ENCODE measurements around the gene COL7A1. TPM values are rescaled to one million over a fixed set of nuclear protein-coding genes. Genes with fewer than 3 reads are reported as not detected.

COL7A1 gene
- total RNA-seq, 2 experiments from 2014 or later, result 4.1 to 10.8 TPM

DNA sequence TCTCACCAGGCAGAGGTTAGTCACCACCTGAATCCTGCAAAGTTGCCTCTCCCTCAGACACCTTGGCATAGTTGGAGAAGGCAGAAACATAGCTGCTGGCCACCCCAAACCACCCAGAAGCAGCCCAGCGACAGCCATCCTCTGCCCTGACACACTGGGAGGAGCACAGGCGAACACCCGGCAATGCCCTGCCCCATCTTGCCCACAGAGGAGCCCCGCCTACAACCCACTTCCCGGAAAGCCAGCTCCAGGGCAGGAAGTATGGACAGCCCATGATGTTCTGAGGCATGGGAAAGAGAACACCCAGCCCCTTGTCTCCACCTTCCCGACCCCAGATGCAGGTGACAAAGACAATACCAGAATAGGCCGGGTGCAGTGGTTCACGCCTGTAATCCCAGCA, 78.6 kb downstream of the COL7A1 start:
- ChIA-PET CTCF (ENCODE audit: unreplicated experiment) (no interaction called here), POLR2A (no interaction called here)
- Histone ChIP-seq H3K4me3 (ENCODE audit: low read depth, low read length, poor library complexity, severe bottlenecking) (no peak overlapping the region), H3K79me2 (ENCODE audit: insufficient read depth, low read depth, low read length) (no peaks in the 10 kb centered on the region), H3K9me3 (ENCODE audit: low read length) (no peaks in the 10 kb centered on the region), H3K9me2 (ENCODE audit: insufficient read depth, low read length) (no peaks in the 10 kb centered on the region), H2AFZ (ENCODE audit: low read length) (no peak overlapping the region), H3K27ac (ENCODE audit: low read depth, low read length, poor library complexity, severe bottlenecking) (no peak overlapping the region), H3K36me3 (ENCODE audit: insufficient read depth, low read length) (no peaks in the 10 kb centered on the region), H4K20me1 (ENCODE audit: insufficient read depth, low read length) (no peaks in the 10 kb centered on the region), H3K4me2 (ENCODE audit: low read length) (no peak overlapping the region), H3K4me1 (ENCODE audit: insufficient read depth, low read length, poor library complexity, severe bottlenecking) (peaks cover 18% of the 10 kb centered on the region)
- no peak for DNase-seq (ENCODE audit: low spot score)
- TF ChIP-seq EZH2phosphoT487 (IDR thresholded peaks at IDR 0.05; ENCODE audit: borderline replicate concordance, low read depth, low read length), result no peak
- TF ChIP-seq, protein P1, sequence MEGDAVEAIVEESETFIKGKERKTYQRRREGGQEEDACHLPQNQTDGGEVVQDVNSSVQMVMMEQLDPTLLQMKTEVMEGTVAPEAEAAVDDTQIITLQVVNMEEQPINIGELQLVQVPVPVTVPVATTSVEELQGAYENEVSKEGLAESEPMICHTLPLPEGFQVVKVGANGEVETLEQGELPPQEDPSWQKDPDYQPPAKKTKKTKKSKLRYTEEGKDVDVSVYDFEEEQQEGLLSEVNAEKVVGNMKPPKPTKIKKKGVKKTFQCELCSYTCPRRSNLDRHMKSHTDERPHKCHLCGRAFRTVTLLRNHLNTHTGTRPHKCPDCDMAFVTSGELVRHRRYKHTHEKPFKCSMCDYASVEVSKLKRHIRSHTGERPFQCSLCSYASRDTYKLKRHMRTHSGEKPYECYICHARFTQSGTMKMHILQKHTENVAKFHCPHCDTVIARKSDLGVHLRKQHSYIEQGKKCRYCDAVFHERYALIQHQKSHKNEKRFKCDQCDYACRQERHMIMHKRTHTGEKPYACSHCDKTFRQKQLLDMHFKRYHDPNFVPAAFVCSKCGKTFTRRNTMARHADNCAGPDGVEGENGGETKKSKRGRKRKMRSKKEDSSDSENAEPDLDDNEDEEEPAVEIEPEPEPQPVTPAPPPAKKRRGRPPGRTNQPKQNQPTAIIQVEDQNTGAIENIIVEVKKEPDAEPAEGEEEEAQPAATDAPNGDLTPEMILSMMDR (conservative IDR thresholded peaks at IDR 0.05; ENCODE audit: low read length), result no peak
- intact Hi-C loops (cut with micrococcal nuclease; ENCODE audit: unreplicated experiment), result no loop called here
- BruUV-seq (replicated peaks), result no TSS peak

DNA sequence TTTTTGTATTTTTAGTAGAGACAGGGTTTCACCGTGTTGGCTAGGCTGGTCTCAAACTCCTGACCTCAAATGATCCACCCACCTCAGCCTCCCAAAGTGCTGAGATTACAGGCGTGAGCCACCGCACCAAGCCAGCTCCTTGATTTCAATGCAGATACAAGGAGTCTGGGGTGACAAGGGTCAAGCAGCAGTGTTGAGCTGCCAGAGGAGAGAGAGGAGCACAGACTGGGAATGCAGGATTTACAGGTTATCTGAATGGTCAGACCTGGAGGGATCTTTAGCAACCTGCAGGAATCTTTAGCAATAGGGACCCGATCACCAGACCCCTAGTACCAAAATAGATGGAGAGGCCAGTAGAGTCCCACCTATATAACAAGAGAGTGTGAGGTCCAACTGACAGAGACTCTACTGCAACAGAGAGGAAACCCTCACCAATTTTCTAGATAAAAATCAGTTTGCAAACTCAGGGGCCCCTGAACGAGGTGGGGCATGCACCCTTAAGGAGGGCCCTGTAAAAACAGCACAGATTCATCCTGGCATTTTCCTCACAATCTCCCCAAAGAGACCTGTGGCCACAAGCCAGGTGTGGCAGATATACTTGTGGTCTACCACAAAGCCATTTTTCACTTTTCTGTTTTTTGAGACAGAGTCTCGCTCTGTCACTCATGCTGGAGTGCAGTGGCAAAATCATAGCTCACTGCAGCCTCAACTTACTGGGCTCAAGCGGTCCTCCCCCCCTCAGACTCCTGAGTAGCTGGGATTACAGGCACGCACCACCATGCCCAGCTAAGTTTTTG, 80.5 kb downstream of the COL7A1 start:
- no TSS peak for BruUV-seq (replicated peaks)
- ChIA-PET CTCF (ENCODE audit: unreplicated experiment) (interaction anchor here (0.7 to 0.8 kb wide), 2 partner anchors 14 to 42 kb away, joined by 3 to 4 read pairs; no protein-coding TSS in a partner anchor), POLR2A (interaction anchor here (0.6 kb wide), 2 partner anchors 12 to 695 kb away, joined by 3 read pairs; no protein-coding TSS in a partner anchor)
- DNase-seq (ENCODE audit: low spot score), result peak; percentile 73
- intact Hi-C loops (cut with micrococcal nuclease; ENCODE audit: unreplicated experiment), result loop anchor here (2.0 kb wide), 1 partner anchor 42 kb away; the partner anchor contains the start of gene PFKFB4
- peak overlapping the region; percentile 41; the same call in 1 of the 2 replicates for H3K4me2 ChIP-seq (ENCODE audit: low read length)
- H2AFZ ChIP-seq (ENCODE audit: low read length), result peak overlapping the region; percentile 7; the same call in 1 of the 2 replicates
- H3K4me1 ChIP-seq (ENCODE audit: insufficient read depth, low read length, poor library complexity, severe bottlenecking), result peaks cover 18% of the 10 kb centered on the region
- no peak overlapping the region for H3K4me3 ChIP-seq (ENCODE audit: low read depth, low read length, poor library complexity, severe bottlenecking)
- H4K20me1 ChIP-seq (ENCODE audit: insufficient read depth, low read length), result no peaks in the 10 kb centered on the region
- peak overlapping the region; percentile 21 for H3K27ac ChIP-seq (ENCODE audit: low read depth, low read length, poor library complexity, severe bottlenecking)
- no peaks in the 10 kb centered on the region for H3K36me3 ChIP-seq (ENCODE audit: insufficient read depth, low read length)
- H3K9me2 ChIP-seq (ENCODE audit: insufficient read depth, low read length), result no peaks in the 10 kb centered on the region
- H3K79me2 ChIP-seq (ENCODE audit: insufficient read depth, low read depth, low read length), result no peaks in the 10 kb centered on the region
- no peaks in the 10 kb centered on the region for H3K9me3 ChIP-seq (ENCODE audit: low read length)
- TF ChIP-seq EZH2phosphoT487 (IDR thresholded peaks at IDR 0.05; ENCODE audit: borderline replicate concordance, low read depth, low read length), result no peak
- TF ChIP-seq, protein P1 (conservative IDR thresholded peaks at IDR 0.05; ENCODE audit: low read length), result no peak

Small RNA genes within 50 kb of the gene (microRNA-seq; reads per million reads assigned to microRNA genes)
- gene MIR4793 (ENCODE audit: borderline replicate concordance), result not detected
- gene MIR6823 (ENCODE audit: borderline replicate concordance), result not detected
- gene MIR711 (ENCODE audit: borderline replicate concordance), result not detected

Small RNA genes within 50 kb of the gene (small RNA-seq; reads per million reads assigned to genes)
- not detected for gene MIR6823

Other genes starting within 250 kb of the COL7A1 start
- gene FBXW12, start 223.1 kb downstream of the COL7A1 start, total RNA-seq (2014; rRNA removed; shearing (Covaris generic)), result 0.28 and 0.50 TPM in 2 replicates
- 0.37 and 0.44 TPM in 2 replicates for gene FBXW12, start 223.1 kb downstream of the COL7A1 start, total RNA-seq (2022)
- 4.4 and 14.9 TPM in 2 replicates for gene PLXNB1, start 165.2 kb downstream of the COL7A1 start, total RNA-seq (2014; rRNA removed; shearing (Covaris generic))
- 6.4 and 7.7 TPM in 2 replicates for gene PLXNB1, start 165.2 kb downstream of the COL7A1 start, total RNA-seq (2022)
- 22.0 and 23.0 TPM in 2 replicates for gene CCDC51, start 155.2 kb downstream of the COL7A1 start, total RNA-seq (2014; rRNA removed; shearing (Covaris generic))
- gene CCDC51, start 155.2 kb downstream of the COL7A1 start, total RNA-seq (2022), result 21.2 and 24.9 TPM in 2 replicates
- gene TMA7, start 155.1 kb downstream of the COL7A1 start, total RNA-seq (2014; rRNA removed; shearing (Covaris generic)), result 313 and 486 TPM in 2 replicates
- 226 and 250 TPM in 2 replicates for gene TMA7, start 155.1 kb downstream of the COL7A1 start, total RNA-seq (2022)
- 16.3 and 16.8 TPM in 2 replicates for gene ATRIP, start 148.6 kb downstream of the COL7A1 start, total RNA-seq (2014; rRNA removed; shearing (Covaris generic))
- gene ATRIP, start 148.6 kb downstream of the COL7A1 start, total RNA-seq (2022), result 20.3 and 24.5 TPM in 2 replicates
- gene SHISA5, start 91.2 kb downstream of the COL7A1 start, total RNA-seq (2014; rRNA removed; shearing (Covaris generic)), result 80.5 and 102 TPM in 2 replicates
- 97.1 and 97.3 TPM in 2 replicates for gene SHISA5, start 91.2 kb downstream of the COL7A1 start, total RNA-seq (2022)
- gene PFKFB4, start 38.5 kb downstream of the COL7A1 start, total RNA-seq (2014; rRNA removed; shearing (Covaris generic)), result 3.8 and 5.0 TPM in 2 replicates
- gene PFKFB4, start 38.5 kb downstream of the COL7A1 start, total RNA-seq (2022), result 10.8 and 29.0 TPM in 2 replicates
- 0.16 TPM in 1 of 2 replicates, not detected in the other for gene UCN2, start 31.5 kb downstream of the COL7A1 start, total RNA-seq (2014; rRNA removed; shearing (Covaris generic))
- not detected in 2 replicates for gene UCN2, start 31.5 kb downstream of the COL7A1 start, total RNA-seq (2022)
- gene UQCRC1, start 14.3 kb upstream of the COL7A1 start, total RNA-seq (2014; rRNA removed; shearing (Covaris generic)), result 125 and 168 TPM in 2 replicates
- 159 and 194 TPM in 2 replicates for gene UQCRC1, start 14.3 kb upstream of the COL7A1 start, total RNA-seq (2022)
- gene TMEM89, start 26.4 kb upstream of the COL7A1 start, total RNA-seq (2014; rRNA removed; shearing (Covaris generic)), result not detected in 2 replicates
- 1.6 TPM in 1 of 2 replicates, not detected in the other for gene TMEM89, start 26.4 kb upstream of the COL7A1 start, total RNA-seq (2022)
- 28.4 and 42.1 TPM in 2 replicates for gene SLC26A6, start 40.1 kb upstream of the COL7A1 start, total RNA-seq (2014; rRNA removed; shearing (Covaris generic))
- 37.2 and 47.3 TPM in 2 replicates for gene SLC26A6, start 40.1 kb upstream of the COL7A1 start, total RNA-seq (2022)
- 2.3 and 3.0 TPM in 2 replicates for gene CELSR3, start 67.6 kb upstream of the COL7A1 start, total RNA-seq (2014; rRNA removed; shearing (Covaris generic))
- 8.4 and 9.1 TPM in 2 replicates for gene CELSR3, start 67.6 kb upstream of the COL7A1 start, total RNA-seq (2022)
- 34.8 and 42.1 TPM in 2 replicates for gene NCKIPSD, start 90.6 kb upstream of the COL7A1 start, total RNA-seq (2014; rRNA removed; shearing (Covaris generic))
- gene NCKIPSD, start 90.6 kb upstream of the COL7A1 start, total RNA-seq (2022), result 33.9 and 39.9 TPM in 2 replicates
- gene IP6K2, start 121.9 kb upstream of the COL7A1 start, total RNA-seq (2014; rRNA removed; shearing (Covaris generic)), result 63.4 and 77.0 TPM in 2 replicates
- gene IP6K2, start 121.9 kb upstream of the COL7A1 start, total RNA-seq (2022), result 92.7 and 96.9 TPM in 2 replicates